Activated naive CD4-positive, alpha-beta T cell treated with anti-CD3 and anti-CD28 coated beads, Interleukin-2, amount 50 U/mL, for 24 hours (primary cell): ENCODE measurements around the gene LRR1.
"Not testable (repeated sequence)": the region's sequence is repeated elsewhere in the genome, so short reads cannot be mapped to it uniquely, and the experiment has no call there.

Source experiments
- H3K27ac Mint-ChIP-seq: one replicate; pipeline ENCODE4 v1.8.0; 2021; ENCODE audit warnings: mild to moderate bottlenecking, mixed read lengths
- H3K27me3 Mint-ChIP-seq: one replicate; pipeline ENCODE4 v1.8.0; 2021; ENCODE audit warnings: mixed read lengths
- H3K36me3 Mint-ChIP-seq: one replicate; pipeline ENCODE4 v1.8.0; 2021; ENCODE audit warnings: mixed read lengths
- H3K4me1 Mint-ChIP-seq: one replicate; pipeline ENCODE4 v1.8.0; 2021; ENCODE audit warnings: mixed read lengths
- H3K4me3 Mint-ChIP-seq: one replicate; pipeline ENCODE4 v1.8.0; 2021; ENCODE audit warnings: mild to moderate bottlenecking, mixed read lengths
- H3K9me3 Mint-ChIP-seq: one replicate; pipeline ENCODE4 v1.8.0; 2021; ENCODE audit warnings: mixed read lengths

The LRR1 gene

DNA sequence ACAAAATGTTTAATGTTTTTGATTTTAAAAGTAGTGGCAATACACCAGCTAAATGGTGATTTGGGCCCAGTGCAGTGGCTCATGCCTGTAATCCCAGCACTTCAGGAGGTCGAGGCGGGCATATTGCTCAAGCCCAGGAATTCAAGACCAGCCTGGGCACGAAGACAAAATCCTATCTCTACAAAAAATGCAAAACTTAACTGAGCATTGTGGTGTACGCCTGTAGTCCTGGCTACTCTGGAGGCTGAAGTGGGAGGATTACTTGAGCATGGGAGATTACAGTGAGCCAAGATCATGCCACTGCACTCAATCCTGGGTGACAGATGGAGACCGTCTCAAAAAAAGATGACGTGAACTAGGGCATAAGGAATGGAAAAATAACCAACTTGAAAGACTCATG, 17.0 kb downstream of the LRR1 start:
- Mint-ChIP-seq H3K36me3 (peaks cover 9% of the 10 kb centered on the region), H3K4me3 (no peak overlapping the region), H3K4me1 (peaks cover 18% of the 10 kb centered on the region), H3K27me3 (no peaks in the 10 kb centered on the region), H3K27ac (no peak overlapping the region), H3K9me3 (no peaks in the 10 kb centered on the region)

DNA sequence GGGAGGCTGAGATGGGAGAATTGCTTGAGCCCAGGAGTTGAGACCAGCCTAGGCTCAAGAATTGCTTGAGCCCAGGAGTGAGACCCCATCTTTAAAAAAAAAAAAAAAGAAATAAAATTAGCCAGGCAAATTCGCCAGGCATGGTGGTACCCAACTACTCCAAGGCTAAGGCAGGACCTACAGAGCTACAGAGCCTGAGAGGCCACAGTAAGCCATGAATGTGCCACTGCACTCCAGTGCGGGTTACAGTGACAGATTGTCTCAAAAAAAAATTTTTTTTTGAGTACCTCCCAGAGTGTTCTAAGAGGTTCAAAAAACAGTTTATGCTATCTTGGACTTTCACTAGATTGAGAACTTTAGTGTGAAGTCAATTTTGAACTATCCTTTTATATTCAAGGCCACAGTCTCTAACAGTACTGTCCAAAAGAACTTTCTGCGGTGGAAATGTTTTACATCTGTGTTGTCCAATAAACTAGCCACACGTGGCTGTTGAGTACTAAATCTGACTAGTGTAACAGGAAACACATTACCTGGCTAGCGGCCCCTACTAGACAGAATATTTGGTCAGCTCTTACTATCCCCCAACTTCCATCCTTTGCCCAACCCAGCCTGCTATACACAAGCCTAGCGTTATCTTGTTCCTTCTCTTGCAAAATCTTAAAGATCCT, 19.2 kb downstream of the LRR1 start:
- H3K27ac Mint-ChIP-seq = peak overlapping the region; percentile 70
- no peaks in the 10 kb centered on the region for H3K9me3 Mint-ChIP-seq
- H3K27me3 Mint-ChIP-seq = no peaks in the 10 kb centered on the region
- peaks cover 31% of the 10 kb centered on the region for H3K4me1 Mint-ChIP-seq
- peak overlapping the region; percentile 98 for H3K4me3 Mint-ChIP-seq
- H3K36me3 Mint-ChIP-seq = peaks cover 15% of the 10 kb centered on the region

DNA sequence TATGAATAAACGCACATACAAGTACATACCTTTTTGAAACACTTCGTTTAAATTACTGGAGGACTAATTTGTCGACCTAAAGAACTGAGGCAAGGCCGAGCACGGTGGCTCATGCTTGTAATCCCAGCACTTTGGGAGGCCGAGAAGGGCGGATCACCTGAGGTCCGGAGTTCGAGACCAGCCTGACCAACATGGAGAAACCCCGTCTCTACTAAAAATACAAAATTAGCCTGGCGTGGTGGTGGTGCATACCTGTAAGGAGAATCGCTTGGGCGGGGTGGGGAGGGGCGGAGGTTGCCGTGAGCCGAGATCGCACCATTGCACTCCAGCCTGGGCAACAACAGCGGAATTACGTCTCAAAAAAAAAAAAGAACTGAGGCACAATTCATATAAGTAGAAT, 20.5 kb downstream of the LRR1 start:
- not testable (repeated sequence) for H3K9me3 Mint-ChIP-seq, H3K27me3 Mint-ChIP-seq
- Mint-ChIP-seq H3K4me1 (peaks cover 39% of the 10 kb centered on the region), H3K4me3 (peak overlapping the region; percentile 98), H3K36me3 (peaks cover 15% of the 10 kb centered on the region), H3K27ac (peak overlapping the region; percentile 98)

DNA sequence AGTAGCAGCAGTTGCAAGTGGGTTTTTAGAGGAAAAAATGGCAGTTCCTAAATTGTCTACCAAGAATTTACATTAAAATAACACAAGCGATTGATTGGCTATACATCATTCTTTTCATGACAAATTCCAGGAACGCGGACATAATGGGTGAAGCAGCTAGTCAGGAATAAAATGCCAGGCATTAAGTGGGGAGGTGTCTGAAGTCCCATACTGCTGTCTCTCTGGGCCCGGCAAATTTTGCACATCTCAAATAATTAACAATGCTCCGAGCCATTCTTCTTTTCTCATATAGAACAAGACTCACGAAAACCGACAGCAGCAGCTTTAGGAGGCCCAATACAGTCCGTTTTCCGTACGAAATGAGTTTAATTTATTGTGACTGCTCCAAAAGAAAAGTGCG, 21.0 kb downstream of the LRR1 start:
- Mint-ChIP-seq H3K27ac (peak overlapping the region; percentile 98), H3K36me3 (peaks cover 15% of the 10 kb centered on the region), H3K4me1 (peaks cover 42% of the 10 kb centered on the region), H3K27me3 (no peaks in the 10 kb centered on the region), H3K4me3 (peak overlapping the region; percentile 98), H3K9me3 (no peaks in the 10 kb centered on the region)

DNA sequence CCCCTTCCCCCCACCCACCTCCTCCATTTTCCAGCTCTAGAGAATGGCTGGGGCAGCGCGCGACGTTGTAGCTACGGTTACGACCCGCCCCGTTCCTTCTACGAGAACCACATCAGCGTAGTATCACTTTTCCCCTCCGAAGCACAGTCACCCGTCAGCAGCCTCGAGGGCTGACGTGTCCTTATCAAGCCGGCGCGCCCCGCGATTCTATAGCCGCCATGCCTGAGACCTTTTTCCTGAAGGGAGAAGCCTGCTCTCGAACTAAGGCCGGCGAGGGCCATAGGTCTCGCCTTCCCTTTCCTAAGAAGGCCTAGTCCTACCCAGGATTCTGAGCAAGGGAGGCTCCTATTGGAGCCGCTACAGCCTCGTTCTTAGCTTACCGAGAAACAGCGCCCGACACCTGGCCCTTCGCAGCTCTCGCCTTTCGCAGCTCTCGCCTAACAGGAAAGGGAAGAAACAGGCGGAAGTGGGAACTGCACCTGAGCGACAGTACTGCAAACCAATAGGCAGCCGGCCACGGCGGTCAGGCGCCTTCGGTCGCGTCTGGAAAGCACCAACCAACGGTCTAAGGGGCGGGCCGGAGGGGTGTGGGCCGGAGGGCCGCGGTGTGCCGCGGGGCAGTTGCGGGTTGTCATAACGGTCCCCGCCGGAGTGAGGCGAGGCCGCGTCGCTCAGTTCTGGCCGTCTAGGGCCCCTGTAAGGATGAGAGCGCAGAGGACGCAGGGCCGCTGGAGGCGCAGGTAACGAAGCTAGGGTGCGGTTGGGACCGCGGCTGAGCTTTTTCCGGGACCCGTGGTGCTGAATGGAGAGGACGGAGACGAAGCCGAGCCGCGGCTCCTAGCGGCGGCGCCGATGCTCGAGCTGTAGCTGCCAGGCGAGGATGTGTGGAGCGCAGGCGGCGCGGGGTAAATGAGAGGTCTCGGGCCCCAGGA, 21.7 kb downstream of the LRR1 start, which contains the start of the genes MGAT2 and RPL36AL:
MGAT2 (plus strand) TSS at position 618 of the 932 bp plus-strand sequence. CDS start 470 bp downstream, outside the sequence.
RPL36AL (minus strand) TSS at position 445 of the 932 bp plus-strand sequence. CDS start 1,522 bp downstream, outside the sequence.
- Mint-ChIP-seq H3K9me3 (no peaks in the 10 kb centered on the region), H3K4me1 (peaks cover 46% of the 10 kb centered on the region), H3K4me3 (peak within 1 kb of the TSS; percentile 98), H3K36me3 (peaks cover 15% of the 10 kb centered on the region), H3K27me3 (no peaks in the 10 kb centered on the region), H3K27ac (peak within 1 kb of the TSS; percentile 98)

DNA sequence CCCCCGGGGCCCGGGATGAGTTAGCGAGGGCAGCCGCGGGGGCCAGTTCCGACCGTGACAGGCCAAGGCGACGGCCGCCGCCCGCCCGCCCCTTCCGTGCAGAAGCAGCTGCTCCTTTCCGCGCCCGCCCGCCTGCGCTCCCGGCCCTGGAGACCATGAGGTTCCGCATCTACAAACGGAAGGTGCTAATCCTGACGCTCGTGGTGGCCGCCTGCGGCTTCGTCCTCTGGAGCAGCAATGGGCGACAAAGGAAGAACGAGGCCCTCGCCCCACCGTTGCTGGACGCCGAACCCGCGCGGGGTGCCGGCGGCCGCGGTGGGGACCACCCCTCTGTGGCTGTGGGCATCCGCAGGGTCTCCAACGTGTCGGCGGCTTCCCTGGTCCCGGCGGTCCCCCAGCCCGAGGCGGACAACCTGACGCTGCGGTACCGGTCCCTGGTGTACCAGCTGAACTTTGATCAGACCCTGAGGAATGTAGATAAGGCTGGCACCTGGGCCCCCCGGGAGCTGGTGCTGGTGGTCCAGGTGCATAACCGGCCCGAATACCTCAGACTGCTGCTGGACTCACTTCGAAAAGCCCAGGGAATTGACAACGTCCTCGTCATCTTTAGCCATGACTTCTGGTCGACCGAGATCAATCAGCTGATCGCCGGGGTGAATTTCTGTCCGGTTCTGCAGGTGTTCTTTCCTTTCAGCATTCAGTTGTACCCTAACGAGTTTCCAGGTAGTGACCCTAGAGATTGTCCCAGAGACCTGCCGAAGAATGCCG, 22.6 kb downstream of the LRR1 start:
- Mint-ChIP-seq H3K9me3 (no peaks in the 10 kb centered on the region), H3K4me3 (peak overlapping the region; percentile 98), H3K4me1 (peaks cover 50% of the 10 kb centered on the region), H3K27me3 (no peaks in the 10 kb centered on the region), H3K36me3 (peaks cover 16% of the 10 kb centered on the region), H3K27ac (peak overlapping the region; percentile 91)

DNA sequence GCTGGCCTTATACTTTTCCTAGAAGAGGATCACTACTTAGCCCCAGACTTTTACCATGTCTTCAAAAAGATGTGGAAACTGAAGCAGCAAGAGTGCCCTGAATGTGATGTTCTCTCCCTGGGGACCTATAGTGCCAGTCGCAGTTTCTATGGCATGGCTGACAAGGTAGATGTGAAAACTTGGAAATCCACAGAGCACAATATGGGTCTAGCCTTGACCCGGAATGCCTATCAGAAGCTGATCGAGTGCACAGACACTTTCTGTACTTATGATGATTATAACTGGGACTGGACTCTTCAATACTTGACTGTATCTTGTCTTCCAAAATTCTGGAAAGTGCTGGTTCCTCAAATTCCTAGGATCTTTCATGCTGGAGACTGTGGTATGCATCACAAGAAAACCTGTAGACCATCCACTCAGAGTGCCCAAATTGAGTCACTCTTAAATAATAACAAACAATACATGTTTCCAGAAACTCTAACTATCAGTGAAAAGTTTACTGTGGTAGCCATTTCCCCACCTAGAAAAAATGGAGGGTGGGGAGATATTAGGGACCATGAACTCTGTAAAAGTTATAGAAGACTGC, 23.4 kb downstream of the LRR1 start:
- no peaks in the 10 kb centered on the region for H3K27me3 Mint-ChIP-seq
- H3K36me3 Mint-ChIP-seq = peaks cover 18% of the 10 kb centered on the region
- no peaks in the 10 kb centered on the region for H3K9me3 Mint-ChIP-seq
- H3K27ac Mint-ChIP-seq = peak overlapping the region; percentile 91
- peaks cover 53% of the 10 kb centered on the region for H3K4me1 Mint-ChIP-seq
- peak overlapping the region; percentile 98 for H3K4me3 Mint-ChIP-seq

DNA sequence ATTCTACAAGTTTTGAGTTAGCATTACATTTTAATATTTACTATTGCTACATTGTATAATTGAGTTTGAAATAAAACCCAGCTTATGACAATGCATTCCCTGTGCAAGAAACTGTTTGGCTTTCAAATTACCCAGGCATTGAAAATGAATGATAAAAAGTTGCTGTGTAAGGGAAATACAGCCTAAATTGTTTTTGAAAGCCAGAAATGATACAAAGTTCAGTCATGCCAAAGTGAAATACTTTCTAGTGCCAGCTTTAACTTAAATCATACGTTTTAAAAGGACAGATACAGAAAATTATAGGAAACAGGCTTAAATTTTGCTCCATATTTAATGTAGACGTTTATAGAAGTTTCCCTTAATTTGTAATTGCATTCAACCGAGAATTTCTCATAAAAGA, 24.6 kb downstream of the LRR1 start:
- H3K27me3 Mint-ChIP-seq = no peaks in the 10 kb centered on the region
- H3K4me1 Mint-ChIP-seq = peaks cover 46% of the 10 kb centered on the region
- H3K9me3 Mint-ChIP-seq = no peaks in the 10 kb centered on the region
- peak overlapping the region; percentile 51 for H3K27ac Mint-ChIP-seq
- peaks cover 18% of the 10 kb centered on the region for H3K36me3 Mint-ChIP-seq
- peak overlapping the region; percentile 98 for H3K4me3 Mint-ChIP-seq

DNA sequence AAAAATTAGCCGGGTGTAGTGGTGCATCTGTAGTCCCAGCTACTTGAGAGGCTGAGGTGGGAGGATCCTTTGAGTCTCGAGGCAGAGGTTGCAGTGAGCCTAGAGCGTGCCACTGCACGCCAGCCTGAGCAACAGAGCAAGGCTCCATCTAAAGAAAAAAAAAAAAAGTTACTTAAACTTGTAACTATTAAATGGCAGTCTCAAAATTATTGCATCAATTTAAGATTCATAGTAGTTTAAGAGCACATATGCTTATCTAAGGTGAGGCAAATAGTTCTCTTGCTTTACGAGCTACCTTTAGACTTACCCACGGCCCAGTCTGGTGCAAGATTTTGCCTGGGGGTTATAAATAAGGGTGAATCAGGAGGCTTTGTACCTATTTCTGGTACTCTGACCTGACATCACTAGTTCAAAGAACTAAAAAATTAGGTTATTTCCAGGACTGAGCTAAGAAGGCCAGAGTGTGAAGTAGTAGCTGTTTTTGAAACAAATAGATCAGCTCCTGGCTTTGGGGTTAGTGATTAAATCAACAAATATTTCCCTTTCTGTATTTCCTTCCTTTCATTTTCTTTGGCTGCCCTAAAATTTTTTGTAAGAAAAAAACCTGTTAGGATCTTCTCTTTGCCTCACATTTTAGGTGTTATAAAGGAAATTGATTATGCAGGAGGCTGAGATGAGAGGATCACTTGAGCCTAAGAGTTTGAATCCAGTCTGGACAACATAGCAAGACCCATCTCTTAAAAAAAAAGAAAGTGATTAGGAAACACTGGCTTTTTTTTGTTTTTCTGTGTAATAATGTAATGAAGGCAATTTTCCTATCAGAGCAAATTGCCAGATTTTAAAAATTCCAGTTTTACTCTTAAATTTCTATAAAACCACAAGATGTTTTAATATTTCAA, 25.4 kb downstream of the LRR1 start:
- H3K27me3 Mint-ChIP-seq = no peaks in the 10 kb centered on the region
- H3K27ac Mint-ChIP-seq = peak overlapping the region; percentile 68
- peak overlapping the region; percentile 98 for H3K4me3 Mint-ChIP-seq
- H3K36me3 Mint-ChIP-seq = peaks cover 12% of the 10 kb centered on the region
- H3K9me3 Mint-ChIP-seq = no peaks in the 10 kb centered on the region
- peaks cover 44% of the 10 kb centered on the region for H3K4me1 Mint-ChIP-seq

DNA sequence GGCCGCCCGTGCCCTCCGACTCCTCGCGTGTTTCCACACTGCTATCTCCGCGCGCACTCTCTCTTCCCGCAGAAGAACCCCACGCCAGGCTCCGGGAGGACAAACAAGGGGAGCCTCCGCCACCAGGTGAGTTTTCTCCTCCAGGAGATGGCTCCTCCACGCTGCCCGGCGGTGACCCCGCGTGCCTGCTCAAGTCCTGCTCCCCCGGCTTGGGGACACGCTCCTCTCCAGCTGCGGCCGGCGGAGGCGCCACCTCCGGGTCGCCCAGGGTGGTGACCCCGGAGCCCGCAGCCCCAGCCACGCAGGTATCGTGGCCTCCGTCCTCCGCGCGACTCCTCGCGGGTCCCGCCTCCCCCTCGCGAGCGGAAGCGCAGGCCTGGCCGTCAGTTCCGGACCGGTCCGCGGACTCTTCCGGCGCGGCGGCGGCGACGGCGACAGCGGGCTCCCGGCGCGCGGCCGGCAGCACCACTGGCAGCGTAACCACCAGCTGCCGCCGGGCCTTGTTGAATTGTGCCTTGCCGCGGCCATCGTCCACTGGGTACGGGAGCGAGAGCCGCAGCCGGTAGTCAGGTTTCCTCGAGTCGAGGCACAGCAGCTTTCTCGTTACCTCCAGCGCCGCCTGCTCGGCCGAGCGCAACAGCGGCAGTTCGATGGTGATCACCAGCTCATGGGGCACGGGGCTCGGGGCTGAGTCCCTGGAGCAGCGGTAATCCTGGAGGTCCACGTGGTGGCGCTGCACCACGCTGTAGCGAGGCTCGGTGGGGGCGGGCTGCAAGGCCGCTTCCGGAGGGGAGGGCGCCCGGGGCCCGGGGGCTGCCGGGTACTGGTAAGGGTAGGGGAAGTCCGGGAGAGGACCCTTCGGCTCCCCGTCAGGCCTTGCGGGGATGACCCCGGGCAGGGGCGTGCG, 35.2 kb downstream of the LRR1 start:
- Mint-ChIP-seq H3K4me1 (peaks cover 49% of the 10 kb centered on the region), H3K27me3 (no peaks in the 10 kb centered on the region), H3K9me3 (no peaks in the 10 kb centered on the region), H3K27ac (peak overlapping the region; percentile 93), H3K4me3 (peak overlapping the region; percentile 99), H3K36me3 (peaks cover 9% of the 10 kb centered on the region)

DNA sequence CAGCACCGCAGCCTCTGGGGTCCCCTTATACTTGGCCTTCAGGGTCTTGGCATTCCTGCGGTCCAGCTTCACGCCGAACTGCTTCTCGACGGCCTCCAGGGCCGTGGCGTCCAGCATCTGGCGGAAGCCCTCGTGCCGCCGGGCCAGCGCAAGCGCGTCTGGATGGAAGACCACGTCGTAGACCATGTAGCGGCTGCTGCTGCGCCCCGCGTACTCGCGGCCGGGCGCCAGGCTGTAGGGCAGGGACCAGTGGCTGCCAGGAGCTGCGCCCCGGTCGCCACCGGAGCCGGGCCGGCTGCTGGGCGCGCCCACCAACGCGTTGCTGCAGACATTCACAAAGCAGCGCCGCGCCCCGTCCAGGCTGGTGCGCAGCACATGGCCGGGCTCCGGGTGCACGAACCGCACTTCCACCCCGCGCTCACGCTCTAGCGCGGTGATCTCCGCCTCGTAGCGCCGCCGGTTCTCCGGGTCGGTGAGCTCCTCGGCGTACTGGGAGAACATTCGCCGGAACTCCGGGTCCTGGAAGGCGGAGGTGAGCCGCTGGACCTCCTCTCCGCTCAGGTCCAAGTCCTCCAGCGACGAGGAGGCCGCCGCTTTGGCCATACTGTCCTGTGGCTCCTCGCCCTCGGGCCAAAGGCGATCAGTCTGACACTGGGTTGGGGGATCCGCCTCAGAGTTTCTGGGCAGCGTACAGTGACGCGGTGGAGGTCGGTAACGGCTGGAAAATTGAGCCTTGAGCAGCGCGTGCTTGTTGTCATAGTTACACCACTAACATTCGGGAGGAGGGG, 36.0 kb downstream of the LRR1 start, which contains the start of gene DNAAF2:
DNAAF2 (minus strand) TSS at position 698 of the 788 bp plus-strand sequence; CDS start at position 603, 95 bp downstream.
- Mint-ChIP-seq H3K4me1 (peaks cover 55% of the 10 kb centered on the region), H3K27ac (peak within 1 kb of the TSS; percentile 98), H3K27me3 (no peaks in the 10 kb centered on the region), H3K36me3 (peaks cover 11% of the 10 kb centered on the region), H3K4me3 (peak within 1 kb of the TSS; percentile 99), H3K9me3 (no peaks in the 10 kb centered on the region)

DNA sequence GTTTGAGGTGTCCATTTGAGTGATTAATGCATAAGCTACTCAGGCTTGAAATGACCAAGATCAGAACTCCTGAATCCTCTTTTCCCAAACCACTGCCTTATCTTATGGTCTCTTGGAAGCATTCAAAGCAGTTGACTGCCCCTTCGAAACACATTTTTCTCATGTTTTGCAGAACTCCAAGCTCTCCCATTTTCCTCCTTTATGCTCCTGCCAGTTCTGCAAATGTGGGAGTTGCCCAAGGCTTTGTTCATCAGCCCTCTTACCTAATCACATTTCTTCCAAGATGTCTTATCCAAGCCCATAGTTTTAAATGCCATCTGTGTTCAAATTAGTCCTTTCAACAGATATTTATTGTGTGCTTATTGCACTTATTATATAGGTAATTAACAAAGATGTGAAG, 38.1 kb downstream of the LRR1 start:
- Mint-ChIP-seq H3K9me3 (no peaks in the 10 kb centered on the region), H3K4me3 (peak overlapping the region; percentile 91), H3K4me1 (peaks cover 62% of the 10 kb centered on the region), H3K36me3 (peaks cover 11% of the 10 kb centered on the region), H3K27me3 (no peaks in the 10 kb centered on the region), H3K27ac (peak overlapping the region; percentile 67)
